HEK293T (cell line): ENCODE measurements around the gene ALOX12B.

Experiments used
- BHLHE40 ChIP-seq: fragments of 450-650 bp; IDR thresholded peaks from 2 replicates; pipeline ENCODE4 v1.6.1; 2016; ENCODE audit warnings: mild to moderate bottlenecking, moderate library complexity, borderline replicate concordance
- CTBP1 ChIP-seq: fragments of 450-650 bp; IDR thresholded peaks from 2 replicates; pipeline ENCODE4 v1.6.1; 2016; ENCODE audit warnings: borderline replicate concordance
- ELF4 ChIP-seq: fragments of 450-650 bp; IDR thresholded peaks from 2 replicates; pipeline ENCODE4 v1.6.1; 2017; ENCODE audit warnings: antibody characterized with exemption
- FOXK2 ChIP-seq: fragments of 450-650 bp; IDR thresholded peaks from 2 replicates; pipeline ENCODE4 v1.6.1; 2016; ENCODE audit warnings: mild to moderate bottlenecking
- FOXM1 ChIP-seq: fragments of 450-650 bp; IDR thresholded peaks from 2 replicates; pipeline ENCODE4 v1.6.1; 2017; ENCODE audit warnings: mild to moderate bottlenecking, borderline replicate concordance
- PKNOX1 ChIP-seq: fragments of 450-650 bp; IDR thresholded peaks from 2 replicates; pipeline ENCODE4 v1.6.1; 2016
- SP1 ChIP-seq: fragments of 450-650 bp; IDR thresholded peaks from 2 replicates; pipeline ENCODE4 v1.6.1; 2017
- SUZ12 ChIP-seq: fragments of 450-650 bp; IDR thresholded peaks from 2 replicates; pipeline ENCODE4 v1.6.1; 2016; ENCODE audit warnings: mild to moderate bottlenecking
- ZNF384 ChIP-seq: fragments of 450-650 bp; IDR thresholded peaks from 2 replicates; pipeline ENCODE4 v1.6.1; 2016

- TF ChIP-seq BHLHE40 (no peak), SUZ12 (no peak), PKNOX1 (no peak), SP1 (no peak), ZNF384 (no peak), ELF4 (no peak), FOXK2 (no peak), FOXM1 (no peak), CTBP1 (no peak)
Measured at GRCh38 chr17:8121681-8122421, 34.3 kb upstream of the ALOX12B start.
